Activated CD4-positive, CD25-positive, alpha-beta regulatory T cell treated with anti-CD3 and anti-CD28 coated beads, Interleukin-2, amount 50 U/mL, for 16 hours (primary cell): ENCODE results near the gene TLCD3B.
"Not testable (repeated sequence)": the region's sequence is repeated elsewhere in the genome, so short reads cannot be mapped to it uniquely, and the experiment has no call there.

Source experiments
- DNase-seq: peaks from one replicate; pipeline ENCODE4 v3.0.0-alpha.2; 2020; ENCODE audit warnings: low read depth, low spot score

Gene TLCD3B

GRCh38 chr16:30060836-30061554 is 29.9 kb upstream of the TLCD3B start:
- no peak for DNase-seq

- DNase-seq, result no peak
Observed at GRCh38 chr16:30060346-30060745, 29.3 kb upstream of the TLCD3B start.

- DNase-seq, result no peak
Observed at GRCh38 chr16:30054959-30055553, 24.0 kb upstream of the TLCD3B start.

GRCh38 chr16:30054451-30054850 is 23.4 kb upstream of the TLCD3B start:
- DNase-seq, result no peak

GRCh38 chr16:30053376-30054015 is 22.4 kb upstream of the TLCD3B start:
- no peak for DNase-seq

GRCh38 chr16:30052671-30053372 is 21.8 kb upstream of the TLCD3B start:
- DNase-seq, result peak; percentile 81

GRCh38 chr16:30051518-30051917 is 20.4 kb upstream of the TLCD3B start:
- no peak for DNase-seq

- DNase-seq, result no peak
Observed at GRCh38 chr16:30049871-30050270, 18.8 kb upstream of the TLCD3B start.

GRCh38 chr16:30046588-30046987 is 15.5 kb upstream of the TLCD3B start:
- no peak for DNase-seq

- no peak for DNase-seq
Observed at GRCh38 chr16:30046178-30046577, 15.1 kb upstream of the TLCD3B start.

GRCh38 chr16:30041841-30042240 is 10.8 kb upstream of the TLCD3B start:
- no peak for DNase-seq

GRCh38 chr16:30040690-30041089 is 9.6 kb upstream of the TLCD3B start:
- DNase-seq, result not testable (repeated sequence)

- DNase-seq, result no peak
Observed at GRCh38 chr16:30040221-30040620, 9.2 kb upstream of the TLCD3B start.

- DNase-seq, result no peak
Observed at GRCh38 chr16:30033270-30033669, 2.2 kb upstream of the TLCD3B start.

GRCh38 chr16:30032083-30032819 is 1.2 kb upstream of the TLCD3B start:
- peak; percentile 24 for DNase-seq

GRCh38 chr16:30031477-30031918 is 427 bp upstream of the TLCD3B start:
- DNase-seq, result no peak

- DNase-seq, result no peak
Observed at GRCh38 chr16:30030011-30030685, 923 bp downstream of the TLCD3B start.

GRCh38 chr16:30028438-30029076 is 2.5 kb downstream of the TLCD3B start:
- no peak for DNase-seq

- DNase-seq, result no peak
Observed at GRCh38 chr16:30027588-30028437, 3.3 kb downstream of the TLCD3B start.

GRCh38 chr16:30026449-30026848 is 4.6 kb downstream of the TLCD3B start:
- no peak for DNase-seq
